Loucy (cell line): ENCODE results near the gene MKRN2.
"Not testable (repeated sequence)": the region's sequence is repeated elsewhere in the genome, so short reads cannot be mapped to it uniquely, and the experiment has no call there.

Source experiments
- EZH2phosphoT487 ChIP-seq: fragments of 200-600 bp; IDR thresholded peaks from 2 replicates; pipeline ENCODE4 v1.6.1; 2018; ENCODE audit warnings: antibody characterized with exemption, mild to moderate bottlenecking, moderate library complexity, borderline replicate concordance
- TF ChIP-seq, protein P1 (sequence below): fragments of 200-600 bp; sonication (generic); conservative IDR thresholded peaks from 2 replicates; pipeline ENCODE4 v1.5.1; 2014; ENCODE audit warnings: mild to moderate bottlenecking, antibody characterized with exemption, low read length

DNA sequence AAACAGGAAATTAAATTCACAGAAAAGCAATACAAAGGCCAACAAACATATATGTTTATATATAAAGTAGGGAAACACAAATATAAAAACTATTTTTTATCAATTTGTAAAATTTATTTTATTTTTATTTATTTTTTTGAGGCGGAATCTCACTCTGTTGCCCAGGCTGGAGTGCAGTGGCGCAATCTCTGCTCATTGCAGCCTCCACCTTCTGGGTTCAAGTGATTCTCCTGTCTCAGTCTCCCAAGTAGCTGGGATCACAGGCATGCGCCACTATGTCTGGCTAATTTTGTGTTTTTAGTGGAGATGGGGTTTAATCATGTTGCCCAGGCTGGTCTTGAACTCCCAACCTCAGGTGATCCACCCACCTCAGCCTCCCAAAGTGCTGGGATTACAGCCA, 68.1 kb downstream of the MKRN2 start:
- TF ChIP-seq, protein P1, sequence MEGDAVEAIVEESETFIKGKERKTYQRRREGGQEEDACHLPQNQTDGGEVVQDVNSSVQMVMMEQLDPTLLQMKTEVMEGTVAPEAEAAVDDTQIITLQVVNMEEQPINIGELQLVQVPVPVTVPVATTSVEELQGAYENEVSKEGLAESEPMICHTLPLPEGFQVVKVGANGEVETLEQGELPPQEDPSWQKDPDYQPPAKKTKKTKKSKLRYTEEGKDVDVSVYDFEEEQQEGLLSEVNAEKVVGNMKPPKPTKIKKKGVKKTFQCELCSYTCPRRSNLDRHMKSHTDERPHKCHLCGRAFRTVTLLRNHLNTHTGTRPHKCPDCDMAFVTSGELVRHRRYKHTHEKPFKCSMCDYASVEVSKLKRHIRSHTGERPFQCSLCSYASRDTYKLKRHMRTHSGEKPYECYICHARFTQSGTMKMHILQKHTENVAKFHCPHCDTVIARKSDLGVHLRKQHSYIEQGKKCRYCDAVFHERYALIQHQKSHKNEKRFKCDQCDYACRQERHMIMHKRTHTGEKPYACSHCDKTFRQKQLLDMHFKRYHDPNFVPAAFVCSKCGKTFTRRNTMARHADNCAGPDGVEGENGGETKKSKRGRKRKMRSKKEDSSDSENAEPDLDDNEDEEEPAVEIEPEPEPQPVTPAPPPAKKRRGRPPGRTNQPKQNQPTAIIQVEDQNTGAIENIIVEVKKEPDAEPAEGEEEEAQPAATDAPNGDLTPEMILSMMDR = not testable (repeated sequence)
- not testable (repeated sequence) for TF ChIP-seq EZH2phosphoT487
